ENCODE measurements around the gene PAQR5. TPM values are rescaled to one million over a fixed set of nuclear protein-coding genes. Genes with fewer than 3 reads are reported as not detected.

Gene PAQR5
- total RNA-seq, 2 donors from 2014 or later: 0.74 to 5.0 TPM

DNA sequence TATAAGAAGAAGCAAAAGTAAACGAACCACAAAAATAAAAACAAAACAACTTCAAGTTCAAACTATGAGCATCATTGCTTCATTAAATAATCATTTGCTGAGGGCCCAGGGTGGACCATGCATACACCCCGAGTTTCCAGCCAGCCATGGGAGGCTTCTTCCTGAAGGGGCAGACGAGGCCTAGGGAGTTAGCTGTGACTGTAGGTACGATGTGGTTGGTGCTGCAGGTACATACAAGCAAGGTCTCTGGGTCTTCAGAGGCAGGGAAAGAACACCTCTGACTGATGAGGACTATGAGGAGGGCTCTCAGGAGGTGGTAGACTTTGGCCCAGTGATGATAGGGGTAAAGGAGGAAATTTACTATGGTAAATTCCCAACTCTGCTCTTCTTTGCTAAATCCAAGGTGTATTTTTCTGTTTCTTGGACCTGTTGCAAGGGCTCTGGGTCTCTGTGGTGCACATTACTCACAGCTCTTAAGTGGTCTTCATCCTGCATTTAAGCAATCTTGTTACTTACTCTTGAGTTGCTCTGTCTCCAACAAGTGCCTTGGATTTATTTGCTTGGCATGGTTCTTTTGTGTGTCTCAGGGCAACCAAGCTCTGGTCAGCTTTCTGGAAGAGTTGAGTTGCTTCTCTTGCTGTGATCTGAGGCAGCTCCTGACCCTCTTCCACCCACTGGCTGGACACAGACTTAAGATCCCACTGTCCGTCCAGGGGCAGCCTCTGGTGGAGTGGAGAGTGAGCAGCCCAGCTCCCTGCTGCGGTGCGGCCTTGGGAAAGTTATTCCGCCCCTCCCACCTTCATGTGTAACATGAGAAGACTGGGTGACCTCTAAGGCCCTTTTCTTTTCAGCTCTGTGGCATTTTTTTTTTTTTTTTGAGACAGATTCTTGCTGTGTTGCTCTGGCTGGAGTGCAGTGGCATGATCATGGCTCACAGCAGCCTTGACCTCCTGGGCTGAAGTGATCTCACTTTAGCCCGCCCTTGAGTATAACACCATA, 59.4 kb downstream of the PAQR5 start:
- H3K4me3 ChIP-seq: no peak overlapping the region
- no peak for DNase-seq (ENCODE audit: low spot score)
- no peaks in the 10 kb centered on the region for H3K4me1 ChIP-seq
- H3K9me3 ChIP-seq: no peaks in the 10 kb centered on the region
- H3K27ac ChIP-seq: no peak overlapping the region
- no peaks in the 10 kb centered on the region for H3K36me3 ChIP-seq
- no peaks in the 10 kb centered on the region for H3K27me3 ChIP-seq
- TF ChIP-seq, protein P1, sequence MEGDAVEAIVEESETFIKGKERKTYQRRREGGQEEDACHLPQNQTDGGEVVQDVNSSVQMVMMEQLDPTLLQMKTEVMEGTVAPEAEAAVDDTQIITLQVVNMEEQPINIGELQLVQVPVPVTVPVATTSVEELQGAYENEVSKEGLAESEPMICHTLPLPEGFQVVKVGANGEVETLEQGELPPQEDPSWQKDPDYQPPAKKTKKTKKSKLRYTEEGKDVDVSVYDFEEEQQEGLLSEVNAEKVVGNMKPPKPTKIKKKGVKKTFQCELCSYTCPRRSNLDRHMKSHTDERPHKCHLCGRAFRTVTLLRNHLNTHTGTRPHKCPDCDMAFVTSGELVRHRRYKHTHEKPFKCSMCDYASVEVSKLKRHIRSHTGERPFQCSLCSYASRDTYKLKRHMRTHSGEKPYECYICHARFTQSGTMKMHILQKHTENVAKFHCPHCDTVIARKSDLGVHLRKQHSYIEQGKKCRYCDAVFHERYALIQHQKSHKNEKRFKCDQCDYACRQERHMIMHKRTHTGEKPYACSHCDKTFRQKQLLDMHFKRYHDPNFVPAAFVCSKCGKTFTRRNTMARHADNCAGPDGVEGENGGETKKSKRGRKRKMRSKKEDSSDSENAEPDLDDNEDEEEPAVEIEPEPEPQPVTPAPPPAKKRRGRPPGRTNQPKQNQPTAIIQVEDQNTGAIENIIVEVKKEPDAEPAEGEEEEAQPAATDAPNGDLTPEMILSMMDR (IDR thresholded peaks at IDR 0.05): no peak

DNA sequence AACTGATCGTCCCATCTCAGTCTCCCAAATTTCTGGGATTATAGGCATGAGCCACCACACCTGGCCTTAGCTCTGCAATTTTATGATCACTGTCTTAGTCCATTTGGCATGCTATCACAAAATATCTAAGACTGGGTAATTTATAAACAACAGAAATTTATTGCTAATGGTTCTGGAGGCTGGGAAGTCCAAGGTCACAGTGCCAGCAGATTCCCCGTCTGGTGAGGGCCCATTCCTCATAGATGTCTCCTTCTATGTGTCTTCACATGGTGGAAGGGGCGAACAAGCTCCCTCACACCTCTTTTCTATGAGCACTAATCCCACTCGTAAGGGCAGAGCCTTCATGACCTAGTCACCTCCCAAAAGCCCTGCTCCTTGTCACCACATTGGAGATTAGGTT, 60.1 kb downstream of the PAQR5 start:
- TF ChIP-seq, protein P1 (IDR thresholded peaks at IDR 0.05): no peak
- H3K4me1 ChIP-seq: no peaks in the 10 kb centered on the region
- no peak overlapping the region for H3K4me3 ChIP-seq
- no peak overlapping the region for H3K27ac ChIP-seq
- H3K27me3 ChIP-seq: no peaks in the 10 kb centered on the region
- no peaks in the 10 kb centered on the region for H3K9me3 ChIP-seq
- no peak for DNase-seq (ENCODE audit: low spot score)
- no peaks in the 10 kb centered on the region for H3K36me3 ChIP-seq

DNA sequence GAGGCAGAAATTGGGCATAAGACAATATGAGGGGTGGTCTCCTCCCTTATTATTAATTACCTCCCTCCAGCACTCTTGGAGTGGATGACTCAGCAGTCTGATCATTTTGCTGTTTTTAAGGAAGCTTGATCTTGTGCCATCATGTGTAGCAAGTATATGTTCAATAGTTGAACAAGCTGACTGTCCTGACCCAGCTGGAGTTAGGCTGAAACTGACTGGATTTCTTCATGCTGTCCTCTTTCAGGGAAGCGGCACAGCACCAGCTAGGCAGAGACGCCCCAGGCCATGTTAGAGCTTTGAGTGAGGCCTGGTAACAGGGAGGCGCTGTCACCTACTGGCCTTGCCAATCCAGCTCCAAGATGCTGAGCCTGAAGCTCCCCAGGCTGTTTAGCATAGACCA, 61.0 kb downstream of the PAQR5 start:
- H3K9me3 ChIP-seq: no peaks in the 10 kb centered on the region
- H3K27me3 ChIP-seq: no peaks in the 10 kb centered on the region
- no peak overlapping the region for H3K27ac ChIP-seq
- H3K4me3 ChIP-seq: no peak overlapping the region
- H3K4me1 ChIP-seq: no peaks in the 10 kb centered on the region
- TF ChIP-seq, protein P1 (IDR thresholded peaks at IDR 0.05): no peak
- no peak for DNase-seq (ENCODE audit: low spot score)
- H3K36me3 ChIP-seq: no peaks in the 10 kb centered on the region

DNA sequence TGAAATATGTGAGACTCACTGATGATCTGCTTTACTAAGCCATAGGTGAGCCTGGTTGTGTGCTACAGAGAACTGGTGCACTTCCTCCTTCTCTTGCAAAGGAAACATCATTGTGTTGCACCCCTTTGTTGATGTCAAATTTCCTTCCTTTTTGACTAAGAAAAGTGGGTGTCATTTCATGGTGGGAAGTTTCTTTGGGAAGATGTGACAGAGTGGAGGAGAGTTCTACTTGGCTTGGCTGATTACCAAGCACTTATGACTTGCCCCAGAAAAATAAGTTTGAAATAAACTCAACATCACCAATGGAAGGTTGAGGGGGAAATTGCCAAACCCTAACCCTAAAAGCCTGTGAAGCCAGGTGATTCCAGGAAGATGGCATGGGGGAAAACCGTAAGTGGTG, 61.9 kb downstream of the PAQR5 start:
- no peaks in the 10 kb centered on the region for H3K4me1 ChIP-seq
- H3K9me3 ChIP-seq: no peaks in the 10 kb centered on the region
- no peaks in the 10 kb centered on the region for H3K27me3 ChIP-seq
- H3K27ac ChIP-seq: no peak overlapping the region
- DNase-seq (ENCODE audit: low spot score): no peak
- no peaks in the 10 kb centered on the region for H3K36me3 ChIP-seq
- TF ChIP-seq, protein P1 (IDR thresholded peaks at IDR 0.05): no peak
- no peak overlapping the region for H3K4me3 ChIP-seq

DNA sequence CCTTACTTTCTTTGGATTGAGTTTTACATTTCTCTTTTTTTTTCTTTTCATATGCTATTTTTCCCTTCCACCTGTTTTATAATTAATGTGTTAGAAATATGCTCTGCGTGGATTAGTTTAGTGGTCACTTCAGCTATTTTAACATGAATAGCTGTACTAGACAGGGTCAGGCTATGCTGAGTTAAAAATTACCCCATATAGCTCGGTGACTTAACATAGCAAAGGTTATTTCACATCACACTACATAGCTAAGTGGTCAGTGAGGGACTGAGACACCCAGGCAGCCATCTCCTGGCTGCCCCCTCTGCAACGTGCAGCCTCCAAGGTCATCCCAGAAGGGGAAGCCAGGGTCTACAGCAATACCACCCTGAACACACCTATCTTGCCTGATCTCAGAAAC, 68.5 kb downstream of the PAQR5 start:
- H3K4me1 ChIP-seq: no peaks in the 10 kb centered on the region
- no peaks in the 10 kb centered on the region for H3K27me3 ChIP-seq
- no peak overlapping the region for H3K27ac ChIP-seq
- no peaks in the 10 kb centered on the region for H3K9me3 ChIP-seq
- TF ChIP-seq, protein P1 (IDR thresholded peaks at IDR 0.05): no peak
- no peaks in the 10 kb centered on the region for H3K36me3 ChIP-seq
- no peak for DNase-seq (ENCODE audit: low spot score)
- no peak overlapping the region for H3K4me3 ChIP-seq

Data from right atrium auricular region (tissue), 2 donors.